H1 (cell line): ENCODE measurements around the gene ZNF770. TPM values are rescaled to one million over a fixed set of nuclear protein-coding genes. Genes with fewer than 3 reads are reported as not detected.

Source experiments
- CTCF ChIA-PET: fragments of 300-600 bp; sonication (Branson Sonifier 250); formaldehyde crosslinking; loops from one replicate; lab custom pipeline; 2021; ENCODE audit not compliant: partially characterized antibody; lab: Charles Lee
- POLR2A ChIA-PET: fragments of 300-600 bp; sonication (Branson Sonifier 250); formaldehyde crosslinking; loops from one replicate; lab custom pipeline; 2021; ENCODE audit warnings: inconsistent platforms; ENCODE audit not compliant: partially characterized antibody; lab: Charles Lee
- DNase-seq, 2 experiments: peaks; one replicate each; pipeline versions ENCODE4 v3.0.0 to v3.0.0-alpha.2; 2010 to 2022; ENCODE audit warnings: low spot score in 2 of 2, low read depth in 1 of 2, mixed read lengths in 1 of 2
- FAIRE-seq: peaks from 2 replicates; lab custom pipeline; 2011; peaks lifted over from hg19 to GRCh38; lab: Jason Lieb, UNC
- H2AFZ ChIP-seq: 2 replicates; pipeline ENCODE4 v1.8.1; 2012; ENCODE audit warnings: low read length, inconsistent platforms
- H2AK5ac ChIP-seq: 2 replicates; pipeline ENCODE4 v1.6.1; 2013; ENCODE audit warnings: low read depth, low read length
- H2BK120ac ChIP-seq: replicated peaks from 2 replicates; pipeline ENCODE3; 2013; ENCODE audit warnings: low read depth, low read length, inconsistent platforms
- H2BK12ac ChIP-seq: 2 replicates; pipeline ENCODE4 v1.6.1; 2013; ENCODE audit warnings: low read depth, low read length
- H2BK15ac ChIP-seq: 2 replicates; pipeline ENCODE4 v1.6.1; 2013; ENCODE audit warnings: low read length
- H2BK20ac ChIP-seq: 2 replicates; pipeline ENCODE4 v1.6.1; 2013; ENCODE audit warnings: low read length
- H2BK5ac ChIP-seq: 2 replicates; pipeline ENCODE4 v1.6.1; 2013; ENCODE audit warnings: low read depth, low read length
- H3K14ac ChIP-seq: 2 replicates; pipeline ENCODE4 v1.6.1; 2013; ENCODE audit warnings: inconsistent platforms; ENCODE audit not compliant: insufficient read length
- H3K18ac ChIP-seq: 2 replicates; pipeline ENCODE4 v1.6.1; 2013; ENCODE audit warnings: low read length; ENCODE audit errors: extremely low read depth
- H3K23ac ChIP-seq: 2 replicates; pipeline ENCODE4 v1.6.1; 2013; ENCODE audit warnings: inconsistent platforms; ENCODE audit not compliant: insufficient read length
- H3K23me2 ChIP-seq: 2 replicates; pipeline ENCODE4 v1.6.1; 2013; ENCODE audit warnings: low read depth, low read length
- H3K27ac ChIP-seq: 2 replicates; pipeline ENCODE4 v1.6.1; 2011; ENCODE audit warnings: low read depth, low read length, inconsistent platforms
- H3K27me3 ChIP-seq, 4 experiments: replicated peaks in 1 of 4; 1 replicate in 1 of 4; 2 replicates in 3 of 4; pipeline versions ENCODE4 v1.6.1 to v1.8.1; 2011 to 2013; ENCODE audit warnings: low read length in 3 of 4, mild to moderate bottlenecking in 3 of 4, inconsistent platforms in 2 of 4, mixed read lengths in 2 of 4, moderate library complexity in 1 of 4; ENCODE audit not compliant: control insufficient read depth in 3 of 4, insufficient read depth in 3 of 4; ENCODE audit errors: extremely low read depth in 1 of 4
- H3K36me3 ChIP-seq, 4 experiments: 2 replicates each; pipeline versions ENCODE4 v1.6.1 to v1.8.1; 2011 to 2013; ENCODE audit warnings: mild to moderate bottlenecking in 4 of 4, low read length in 3 of 4, moderate library complexity in 2 of 4, control low read depth in 1 of 4, inconsistent platforms in 1 of 4; ENCODE audit not compliant: insufficient read depth in 4 of 4, control insufficient read depth in 2 of 4
- H3K4ac ChIP-seq: replicated peaks from 2 replicates; pipeline ENCODE3; 2013; ENCODE audit warnings: low read length, low read depth, mixed read lengths, inconsistent platforms; ENCODE audit not compliant: insufficient read length
- H3K4me1 ChIP-seq, 4 experiments: replicated peaks in 1 of 4; 1 replicate in 1 of 4; 2 replicates in 3 of 4; pipeline versions ENCODE4 v1.6.1 to v1.8.1; 2011 to 2013; ENCODE audit warnings: low read length in 3 of 4, inconsistent platforms in 2 of 4, mixed read lengths in 1 of 4; ENCODE audit not compliant: insufficient read depth in 4 of 4, control insufficient read depth in 3 of 4
- H3K4me2 ChIP-seq, 2 experiments: 2 replicates each; pipeline versions ENCODE4 v1.6.1 to v1.8.1; 2011 to 2013; ENCODE audit warnings: low read depth in 2 of 2, low read length in 2 of 2, control low read depth in 1 of 2, inconsistent platforms in 1 of 2, mild to moderate bottlenecking in 1 of 2; ENCODE audit not compliant: insufficient read depth in 1 of 2
- H3K4me3 ChIP-seq, 4 experiments: fragments of 200-600, 300-600 bp in 1 of 4; sonication (generic), shearing (Covaris generic), sonication (Bioruptor Twin) in 1 of 4; 2 replicates each; pipeline versions ENCODE4 v1.5.1 to v1.8.1; 2011 to 2016; ENCODE audit warnings: low read length in 4 of 4, low read depth in 3 of 4, control low read depth in 2 of 4, inconsistent platforms in 2 of 4, mild to moderate bottlenecking in 2 of 4, mixed read lengths in 1 of 4, moderate library complexity in 1 of 4; ENCODE audit not compliant: insufficient read depth in 2 of 4; ENCODE audit errors: extremely low read depth in 1 of 4
- H3K56ac ChIP-seq: replicated peaks from 2 replicates; pipeline ENCODE3; 2013; ENCODE audit warnings: low read depth, mild to moderate bottlenecking, mixed read lengths, low read length, inconsistent platforms; ENCODE audit not compliant: insufficient read length
- H3K79me1 ChIP-seq: 2 replicates; pipeline ENCODE4 v1.6.1; 2013; ENCODE audit warnings: low read depth, low read length, control low read depth
- H3K79me2 ChIP-seq, 2 experiments: 2 replicates each; pipeline versions ENCODE4 v1.6.1 to v1.8.1; 2012 to 2013; ENCODE audit warnings: low read length in 2 of 2, mild to moderate bottlenecking in 2 of 2, inconsistent platforms in 1 of 2; ENCODE audit not compliant: insufficient read depth in 2 of 2, control insufficient read depth in 1 of 2
- H3K9ac ChIP-seq, 4 experiments: replicated peaks in 1 of 4; 1 replicate in 1 of 4; 2 replicates in 3 of 4; pipeline versions ENCODE4 v1.6.1 to v1.8.1; 2011 to 2013; ENCODE audit warnings: low read depth in 3 of 4, low read length in 3 of 4, control low read depth in 2 of 4, mild to moderate bottlenecking in 2 of 4, moderate library complexity in 2 of 4, inconsistent platforms in 1 of 4; ENCODE audit errors: extremely low read depth in 1 of 4
- H3K9me3 ChIP-seq, 2 experiments: 2 replicates each; pipeline versions ENCODE4 v1.6.1 to v1.8.1; 2012 to 2013; ENCODE audit warnings: mild to moderate bottlenecking in 2 of 2, moderate library complexity in 2 of 2, control low read depth in 1 of 2, inconsistent platforms in 1 of 2, low read depth in 1 of 2, low read length in 1 of 2, mixed read lengths in 1 of 2; ENCODE audit not compliant: insufficient read depth in 2 of 2
- H4K20me1 ChIP-seq, 2 experiments: replicated peaks in 1 of 2; 2 replicates each; pipeline versions ENCODE3 to v1.8.1; 2011 to 2013; ENCODE audit warnings: inconsistent platforms in 2 of 2, low read length in 2 of 2, mild to moderate bottlenecking in 1 of 2; ENCODE audit not compliant: insufficient read depth in 2 of 2, control insufficient read depth in 1 of 2
- H4K5ac ChIP-seq: 2 replicates; pipeline ENCODE4 v1.6.1; 2013; ENCODE audit warnings: low read length, low read depth, mixed read lengths, inconsistent platforms; ENCODE audit not compliant: insufficient read length
- H4K8ac ChIP-seq: 2 replicates; pipeline ENCODE4 v1.8.0; 2013; ENCODE audit warnings: mild to moderate bottlenecking, moderate library complexity, low read length, inconsistent platforms; ENCODE audit not compliant: insufficient read depth; ENCODE audit errors: extremely low read depth
- H4K91ac ChIP-seq: replicated peaks from 2 replicates; pipeline ENCODE3; 2013; ENCODE audit warnings: low read length, mixed read lengths, inconsistent platforms; ENCODE audit not compliant: insufficient read length
- ASH2L ChIP-seq: fragments of 200-600, 300-600 bp; sonication (generic); IDR thresholded peaks from one replicate; pipeline ENCODE4 v1.7.1; 2017; ENCODE audit warnings: low read length
- CBX8 ChIP-seq: fragments of 300-800, 300-1000 bp; sonication (generic); IDR thresholded peaks from 2 replicates; pipeline ENCODE4 v1.7.1; 2016; ENCODE audit warnings: low read depth, low read length, borderline replicate concordance
- GABPA ChIP-seq: IDR thresholded peaks from 2 replicates; pipeline ENCODE4 v1.6.1; 2011; ENCODE audit warnings: mild to moderate bottlenecking, low read length, moderate library complexity, borderline replicate concordance; ENCODE audit not compliant: insufficient read depth
- KDM4A ChIP-seq: IDR thresholded peaks from one replicate; pipeline ENCODE4 v1.7.1; 2012; ENCODE audit warnings: low read depth, mild to moderate bottlenecking, moderate library complexity, low read length, inconsistent platforms; ENCODE audit not compliant: severe bottlenecking
- KDM5A ChIP-seq: fragments of 200-600 bp; IDR thresholded peaks from 2 replicates; pipeline ENCODE4 v1.7.1; 2012; ENCODE audit warnings: mild to moderate bottlenecking, low read length, inconsistent platforms, mixed read lengths
- MAFK ChIP-seq: IDR thresholded peaks from 2 replicates; pipeline ENCODE4 v1.6.1; 2012; ENCODE audit warnings: low read depth, mild to moderate bottlenecking, improper control_type of control experiment, low read length
- POLR2A ChIP-seq, 2 experiments: IDR thresholded peaks; 1 replicate in 1 of 2; 2 replicates in 1 of 2; pipeline ENCODE4 v1.6.1; 2011; ENCODE audit warnings: low read depth in 2 of 2, low read length in 2 of 2, mild to moderate bottlenecking in 2 of 2; ENCODE audit errors: control extremely low read depth in 1 of 2
- RFX5 ChIP-seq: IDR thresholded peaks from 2 replicates; pipeline ENCODE4 v1.6.1; 2011; ENCODE audit warnings: low read depth, low read length, improper control_type of control experiment, borderline replicate concordance
- RNF2 ChIP-seq: fragments of 200-900, 300-1000 bp; sonication (generic); IDR thresholded peaks from 2 replicates; pipeline ENCODE4 v1.7.1; 2016; ENCODE audit warnings: borderline replicate concordance, low read depth, mild to moderate bottlenecking, antibody characterized with exemption, low read length; ENCODE audit not compliant: poor library complexity, severe bottlenecking; ENCODE audit errors: missing control alignments
- SAP30 ChIP-seq: fragments of 300-600 bp; sonication (generic); IDR thresholded peaks from 2 replicates; pipeline ENCODE4 v1.7.1; 2012; ENCODE audit warnings: low read length, moderate library complexity, mild to moderate bottlenecking, inconsistent platforms; ENCODE audit not compliant: insufficient read depth, insufficient replicate concordance
- TAF1 ChIP-seq: IDR thresholded peaks from 2 replicates; pipeline ENCODE4 v1.6.1; 2011; ENCODE audit warnings: mild to moderate bottlenecking, low read depth, low read length
- TAF7 ChIP-seq: optimal IDR thresholded peaks from 2 replicates; pipeline ENCODE3; 2011; ENCODE audit warnings: low read depth, mild to moderate bottlenecking, inconsistent platforms, low read length, moderate library complexity, borderline replicate concordance
- TBP ChIP-seq: IDR thresholded peaks from 2 replicates; pipeline ENCODE4 v1.6.1; 2011; ENCODE audit warnings: low read depth, low read length, improper control_type of control experiment
- WGBS, 2 experiments: shearing (Covaris generic) in 1 of 2; methylation state at CpG; one replicate each; pipeline versions ENCODE4 v1.1.6 to v1.1.7; 2013 to 2015; ENCODE audit warnings: low lambda C conversion rate in 2 of 2, mixed read lengths in 2 of 2, inconsistent platforms in 1 of 2, low coverage in 1 of 2, missing lambda C conversion rate in 1 of 2; ENCODE audit not compliant: insufficient replicate concordance in 2 of 2, insufficient coverage in 1 of 2, insufficient read length in 1 of 2; ENCODE audit errors: extremely low coverage in 1 of 2, missing lambda C conversion rate in 1 of 2; 5-methylcytosine and 5-hydroxymethylcytosine counted together
- polyA plus RNA-seq, 7 experiments: library from polyadenylated mRNA; depleted of rRNA in 3 of 7; stranded (reverse) in 5 of 7; unstranded in 2 of 7; fragments of >200 nt in 5 of 7; fragments of 200-250 nt in 2 of 7; gene quantifications; 1 replicate in 5 of 7; 2 replicates in 1 of 7; 4 replicates in 1 of 7; pipeline versions ENCODE4 v1.2.1 to v1.2.3, GENCODE V29; 2011 to 2013; ENCODE audit warnings: missing spikeins in 2 of 7, mixed read lengths in 2 of 7
- total RNA-seq: library from RNA; stranded (reverse); fragmentation: NEBNext Ultra II Directional; extraction: Animal tissue kit (Norgen Biotek cat#: 25700); gene quantifications from 2 replicates; pipeline ENCODE4 v1.2.1, GENCODE V29; 2021
- TF ChIP-seq, protein P1 (sequence below): IDR thresholded peaks from 2 replicates; pipeline ENCODE4 v1.6.1; 2012; ENCODE audit warnings: inconsistent platforms

The ZNF770 gene
- total and polyA plus RNA-seq, 2 of the 8 experiments (the other 6 are each of a cell fraction or from before 2014, with no cell fraction given) = 24.8 to 143 TPM

DNA sequence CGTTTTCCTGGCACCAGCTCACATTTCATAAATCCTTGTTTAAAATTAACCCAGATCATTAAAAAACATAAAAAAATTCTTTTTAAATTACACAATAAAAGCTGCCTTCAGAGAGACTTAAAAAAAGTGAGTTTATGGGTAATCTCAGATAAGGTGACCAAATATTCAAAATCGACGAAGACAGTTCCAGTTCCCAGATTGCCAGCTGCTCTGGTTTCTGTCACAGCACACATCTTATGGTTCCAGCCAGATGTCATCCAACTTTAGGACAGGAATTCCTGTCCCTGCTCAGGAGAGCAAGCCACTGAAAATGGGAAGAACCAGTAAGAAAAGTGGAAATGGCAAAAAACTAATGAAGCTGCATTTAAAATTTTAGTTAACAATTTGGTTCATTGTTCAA lies 15.8 kb upstream of the ZNF770 start:
- Histone ChIP-seq H3K4me2 (no peak overlapping the region), H2BK12ac (0 out of 2 replicates have a peak overlapping the region, but pooled peaks have one; percentile 46), H3K56ac (no peak overlapping the region), H3K79me1 (no peaks in the 10 kb centered on the region), H3K9ac (no peak overlapping the region), H2AFZ (no peak overlapping the region), H3K4ac (no peak overlapping the region), H3K23me2 (no peaks in the 10 kb centered on the region), H3K79me2 (no peaks in the 10 kb centered on the region), H3K27me3 (no peaks in the 10 kb centered on the region), H4K91ac (no peak overlapping the region), H3K27ac (no peak overlapping the region), H3K9me3 (no peaks in the 10 kb centered on the region), H3K36me3 (no peaks in the 10 kb centered on the region), H3K14ac (no peak overlapping the region), H2BK15ac (no peak overlapping the region), H4K8ac (no peak overlapping the region), H2BK5ac (no peak overlapping the region), H2AK5ac (no peak overlapping the region), H3K23ac (no peak overlapping the region), H3K4me1 (peaks cover 0 to 3% (median 0%) of the 10 kb centered on the region in 4 experiments; a peak in 1 of 7 replicates), H3K4me3 (no peak overlapping the region), H4K20me1 (no peaks in the 10 kb centered on the region), H2BK120ac (no peak overlapping the region), H4K5ac (no peak overlapping the region), H2BK20ac (no peak overlapping the region), H3K18ac (no peak overlapping the region)
- CTCF ChIA-PET = interaction anchor here (1.0 to 1.3 kb wide), 3 partner anchors 10 to 37 kb away, joined by 3 read pairs; no protein-coding TSS in a partner anchor
- no peak for DNase-seq
- no peak for FAIRE-seq
- WGBS, 2 experiments = 90% methylated on average over 3 of the region's 3 CpGs; no CpG with 5 or more reads in 1 of the 2 experiments
- POLR2A ChIA-PET = no interaction called here
- TF ChIP-seq RNF2 (no peak), ASH2L (no peak), TAF7 (no peak), CBX8 (no peak), POLR2A (IDR thresholded peaks at IDR 0.05; ENCODE audit: control extremely low read depth in 1 of 2, low read depth in 2 of 2, low read length in 2 of 2) (no peak), GABPA (no peak), TBP (no peak), KDM5A (no peak), TAF1 (no peak), RFX5 (no peak), SAP30 (no peak), KDM4A (no peak), MAFK (no peak)
- TF ChIP-seq, protein P1, sequence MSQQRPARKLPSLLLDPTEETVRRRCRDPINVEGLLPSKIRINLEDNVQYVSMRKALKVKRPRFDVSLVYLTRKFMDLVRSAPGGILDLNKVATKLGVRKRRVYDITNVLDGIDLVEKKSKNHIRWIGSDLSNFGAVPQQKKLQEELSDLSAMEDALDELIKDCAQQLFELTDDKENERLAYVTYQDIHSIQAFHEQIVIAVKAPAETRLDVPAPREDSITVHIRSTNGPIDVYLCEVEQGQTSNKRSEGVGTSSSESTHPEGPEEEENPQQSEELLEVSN = no peak
